Activated T-cell treated with anti-CD3 and anti-CD28 coated beads for 1 hour (primary cell): ENCODE results near the gene MRGPRD.

Experiments used
- DNase-seq: peaks from one replicate; pipeline ENCODE4 v3.0.0-alpha.2; 2020; ENCODE audit warnings: low read depth

Gene MRGPRD

DNA sequence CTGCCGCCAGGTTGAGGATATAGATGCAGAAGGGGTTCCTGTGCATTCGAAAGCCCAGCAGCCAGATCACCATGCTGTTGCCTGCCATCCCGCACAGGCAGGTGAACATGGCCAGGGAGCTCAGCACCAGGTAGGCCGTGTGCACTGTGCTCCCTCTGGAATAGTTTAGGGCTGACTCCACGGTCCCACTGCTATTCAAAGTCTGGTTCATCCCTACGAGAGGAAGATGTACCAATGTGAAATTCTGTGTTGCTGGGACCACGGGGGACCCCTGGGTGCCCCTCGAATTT lies at the start of gene MRGPRD:
Gene MRGPRD, minus strand, starts transcription at position 211 of the 290 bp plus-strand sequence. Its CDS starts 0 bp downstream, at position 211.
- no peak for DNase-seq

- no peak for DNase-seq
Observed at GRCh38 chr11:69030301-69030700, 49.5 kb upstream of the MRGPRD start.

DNA sequence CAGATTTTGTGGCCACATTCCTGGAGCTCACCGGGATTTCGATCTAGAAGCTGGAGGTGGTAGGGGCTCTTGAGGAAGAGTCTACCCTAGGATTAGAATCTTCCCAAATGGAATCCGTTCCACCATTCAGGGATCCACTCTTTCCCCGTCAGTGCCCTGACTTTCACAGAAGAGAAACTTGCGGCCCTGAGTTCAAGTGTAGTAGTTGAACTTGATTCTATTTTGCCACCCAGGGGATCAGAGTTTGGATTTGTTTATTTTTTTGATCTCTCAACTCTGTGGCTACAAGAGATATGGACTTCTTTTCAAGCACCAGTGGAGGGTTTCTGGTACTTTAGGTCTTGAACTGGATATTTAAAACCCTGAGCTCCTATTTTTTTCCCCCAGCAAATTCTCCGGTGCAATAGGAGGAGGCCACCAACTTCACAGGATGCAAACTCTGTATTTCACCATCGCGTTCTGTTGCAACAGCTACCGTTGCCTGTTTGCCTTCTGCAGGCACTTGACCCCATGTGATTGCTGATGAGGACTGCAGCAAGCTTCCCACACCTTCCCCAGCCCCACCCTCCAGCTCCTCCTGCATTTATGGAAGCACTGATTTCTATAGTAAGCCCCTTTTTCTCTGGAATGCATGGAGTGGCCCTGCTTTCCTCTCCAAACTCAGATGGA lies 47.1 kb upstream of the MRGPRD start:
- DNase-seq, result no peak

GRCh38 chr11:69024509-69024908 lies 43.7 kb upstream of the MRGPRD start:
- DNase-seq, result no peak

GRCh38 chr11:69022260-69022659 lies 41.5 kb upstream of the MRGPRD start:
- DNase-seq, result no peak

- no peak for DNase-seq
Observed at GRCh38 chr11:69018924-69019323, 38.1 kb upstream of the MRGPRD start.

DNA sequence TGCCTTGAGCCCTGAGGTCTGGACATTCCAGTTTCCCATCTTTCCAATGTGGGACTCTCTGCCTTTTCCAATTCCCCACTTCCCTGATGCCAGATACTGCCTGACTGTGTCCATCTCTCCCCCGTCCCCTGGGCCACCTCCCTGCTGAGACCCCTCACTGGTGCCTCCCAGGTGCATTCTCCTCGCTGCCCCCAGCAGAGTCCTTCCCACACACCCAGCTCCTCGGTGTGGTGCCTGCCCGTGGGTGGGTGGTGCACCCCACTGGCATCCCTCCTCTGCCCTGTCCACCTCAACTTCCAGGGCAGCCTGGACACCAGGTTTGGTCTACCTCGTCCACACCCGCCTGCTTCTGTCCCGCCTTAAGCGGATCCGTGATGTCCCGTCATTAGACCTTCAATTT lies 37.2 kb upstream of the MRGPRD start:
- DNase-seq, result no peak

DNA sequence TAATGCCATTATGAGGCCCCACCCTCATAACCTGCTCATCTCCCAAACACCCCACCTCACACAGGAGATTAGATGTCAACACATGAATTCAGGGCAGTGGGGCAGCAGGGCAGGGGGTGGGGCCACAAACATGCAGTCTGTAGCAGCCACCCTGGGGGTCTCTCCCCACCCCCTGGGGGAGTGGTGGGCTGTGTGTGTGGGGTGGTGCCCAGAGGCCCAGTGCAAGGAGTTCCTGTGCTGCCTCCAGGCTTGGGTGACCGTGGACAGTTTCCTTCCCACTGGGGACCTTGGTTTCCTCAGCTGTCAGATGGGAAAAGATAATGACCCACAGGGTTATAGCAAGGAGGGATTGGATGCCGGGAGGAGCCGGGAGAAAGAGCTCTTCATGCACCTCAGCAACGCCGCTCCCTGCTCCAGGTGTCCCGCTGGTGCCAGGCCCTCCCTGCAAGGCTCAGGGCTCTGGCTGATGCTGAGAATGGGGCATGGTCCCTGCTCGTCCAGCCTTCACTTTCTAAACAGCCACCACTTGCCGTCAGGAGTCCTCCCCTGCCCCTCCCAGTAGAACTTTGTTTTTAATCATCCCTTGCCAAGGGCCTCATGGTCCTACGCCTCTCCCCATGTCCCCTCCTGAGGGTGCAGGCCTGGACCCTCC lies 34.2 kb upstream of the MRGPRD start:
- no peak for DNase-seq

- DNase-seq, result no peak
Observed at GRCh38 chr11:69014084-69014851, 33.5 kb upstream of the MRGPRD start.

DNA sequence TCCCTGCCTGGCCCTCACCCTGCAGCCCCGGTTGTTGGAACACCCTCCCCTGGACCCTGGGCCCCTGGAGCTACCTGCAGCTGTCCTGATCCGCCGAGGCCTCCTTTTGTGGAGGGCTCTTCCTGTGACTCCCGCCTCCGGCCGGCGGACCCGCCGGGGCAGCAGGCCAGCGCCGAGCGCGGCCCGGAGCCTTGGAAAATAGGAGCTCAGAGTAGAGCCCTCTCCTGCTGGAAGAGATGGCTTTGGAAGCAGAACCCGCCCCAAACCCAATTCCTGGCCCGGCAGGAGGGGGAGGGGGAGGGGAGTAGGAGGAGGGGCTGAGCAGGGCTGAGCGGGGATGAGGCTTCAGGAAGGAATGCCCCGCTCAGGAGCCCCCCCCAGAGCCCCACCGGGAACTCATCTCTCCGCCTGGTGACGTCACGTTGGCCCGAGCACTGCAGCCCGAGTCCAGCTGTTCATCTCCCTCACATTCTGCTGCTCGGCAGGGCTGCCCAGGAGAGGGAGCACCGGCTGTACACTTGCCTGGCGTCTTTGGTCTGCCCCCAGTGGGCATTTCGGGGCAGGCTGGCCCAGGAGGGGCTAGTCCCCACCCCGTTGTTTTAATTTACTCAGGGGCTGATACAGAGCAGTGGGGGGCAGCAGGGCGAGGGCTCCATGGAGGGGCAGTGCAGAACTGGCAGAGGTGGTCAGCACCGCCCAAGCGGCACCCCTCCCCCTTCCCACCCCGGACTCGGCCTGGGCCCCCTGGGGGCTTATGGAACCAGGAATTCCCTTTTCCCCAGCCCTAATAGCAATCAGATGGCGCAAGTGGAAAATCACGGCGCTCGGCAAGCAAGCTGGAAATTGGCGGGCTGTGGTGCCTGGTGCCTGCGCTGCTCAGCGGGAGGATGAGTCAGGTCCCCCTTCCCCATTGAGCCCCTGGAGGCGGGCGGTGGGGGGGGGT lies 32.5 kb upstream of the MRGPRD start, which contains the start of gene MRGPRF:
Gene MRGPRF, minus strand, starts transcription at position 238 of the 943 bp plus-strand sequence. CDS start 3,345 bp downstream, outside the sequence.
- no peak for DNase-seq

- no peak for DNase-seq
Observed at GRCh38 chr11:69012092-69013008, 31.6 kb upstream of the MRGPRD start.

- DNase-seq, result no peak
Observed at GRCh38 chr11:69011624-69012091, 30.9 kb upstream of the MRGPRD start.

DNA sequence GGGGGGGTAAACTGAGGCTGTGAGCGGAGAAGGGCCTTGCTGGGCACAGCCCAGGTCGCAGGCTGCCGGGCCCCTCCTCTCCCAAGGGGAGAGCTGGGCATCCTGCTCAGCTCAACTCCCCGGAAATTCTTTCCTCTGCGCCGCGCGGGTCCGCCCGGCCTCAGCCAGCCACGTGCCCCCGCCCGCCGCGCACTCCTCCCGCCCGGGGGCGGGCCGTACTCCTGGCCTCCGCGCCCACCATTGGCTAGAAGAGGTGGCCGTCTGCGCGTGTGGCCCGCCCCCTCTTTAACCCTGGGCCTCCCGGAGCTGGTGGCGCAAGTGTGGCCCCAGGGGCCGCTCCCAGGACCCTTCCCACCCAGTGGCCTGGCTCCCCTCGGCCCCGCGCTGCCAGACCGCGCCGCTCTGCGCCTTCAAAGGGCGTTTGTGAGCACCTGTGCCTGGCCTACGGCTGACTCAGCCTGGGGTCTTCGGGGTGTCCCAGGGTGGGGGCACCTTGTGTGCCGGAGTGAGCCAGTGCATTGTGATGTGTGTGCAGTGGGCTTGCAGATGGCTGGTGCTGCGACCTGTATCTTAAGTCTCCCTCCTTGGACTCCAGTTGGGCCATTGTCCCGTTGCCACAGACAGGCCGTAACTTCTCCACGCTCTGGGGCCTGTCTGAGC lies 30.3 kb upstream of the MRGPRD start:
- DNase-seq, result peak; percentile 7

DNA sequence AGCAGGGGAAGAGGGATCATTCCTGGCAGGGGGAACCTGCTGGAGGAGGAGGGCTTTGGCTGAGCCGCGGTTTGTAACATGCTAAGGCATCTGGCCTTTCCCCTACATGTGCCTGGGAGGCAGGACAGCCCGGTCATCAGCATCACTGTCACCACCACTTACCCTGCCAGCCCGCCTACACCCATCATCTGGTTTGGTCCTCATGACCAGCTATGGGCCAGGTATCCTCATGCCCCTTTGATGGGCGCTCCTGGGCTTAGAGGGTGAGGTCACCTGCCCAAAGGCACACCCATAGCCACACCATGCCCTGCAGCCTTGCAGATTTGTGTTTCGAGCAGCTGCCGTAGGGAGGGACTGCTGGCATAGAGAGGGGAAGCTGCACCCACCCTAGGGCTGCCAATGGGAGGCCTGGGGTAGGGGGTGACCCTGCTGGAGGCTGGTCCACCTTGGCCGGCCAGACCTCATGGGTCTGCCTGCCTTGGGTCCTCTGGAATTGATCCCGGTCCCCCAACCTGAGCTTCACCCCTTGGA lies 29.6 kb upstream of the MRGPRD start:
- no peak for DNase-seq

DNA sequence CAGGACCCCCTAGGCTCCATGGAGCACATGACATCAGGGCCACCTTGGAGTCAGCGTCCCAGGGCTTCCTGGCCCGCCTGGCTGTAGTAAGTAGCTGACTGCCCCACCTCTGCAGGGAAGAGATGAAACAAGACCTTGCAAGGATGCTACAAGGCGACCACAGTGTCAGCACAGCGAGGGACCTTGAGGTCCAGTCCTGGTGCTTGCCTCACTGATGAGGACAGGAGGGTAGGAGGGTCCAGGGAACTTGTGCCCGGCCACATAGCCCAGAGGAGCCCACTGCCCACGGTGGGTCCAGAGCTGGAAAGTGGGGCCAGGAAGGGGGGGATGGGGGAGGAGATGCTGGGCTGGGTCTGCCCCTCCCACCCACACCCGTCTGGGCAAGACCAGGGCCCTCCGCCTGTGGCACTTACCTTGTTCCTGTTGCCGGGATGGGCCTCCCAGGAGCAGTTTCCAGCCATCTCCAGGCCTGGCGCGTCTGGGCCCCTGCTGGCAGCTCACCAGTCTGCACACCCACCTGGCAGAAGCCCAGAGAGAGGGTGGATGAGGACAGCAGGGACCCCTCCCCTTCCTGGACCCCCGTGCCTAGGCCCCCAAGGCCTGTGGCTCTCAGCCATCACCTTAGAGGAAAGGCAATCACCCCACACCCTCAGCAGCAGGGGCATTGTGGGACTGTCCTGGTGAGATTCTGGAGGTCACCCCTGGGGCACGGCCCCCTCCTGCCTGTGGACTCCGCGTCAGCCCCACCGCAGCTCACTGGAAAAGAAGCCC lies 28.8 kb upstream of the MRGPRD start:
- no peak for DNase-seq

- no peak for DNase-seq
Observed at GRCh38 chr11:69008737-69009440, 28.1 kb upstream of the MRGPRD start.

DNA sequence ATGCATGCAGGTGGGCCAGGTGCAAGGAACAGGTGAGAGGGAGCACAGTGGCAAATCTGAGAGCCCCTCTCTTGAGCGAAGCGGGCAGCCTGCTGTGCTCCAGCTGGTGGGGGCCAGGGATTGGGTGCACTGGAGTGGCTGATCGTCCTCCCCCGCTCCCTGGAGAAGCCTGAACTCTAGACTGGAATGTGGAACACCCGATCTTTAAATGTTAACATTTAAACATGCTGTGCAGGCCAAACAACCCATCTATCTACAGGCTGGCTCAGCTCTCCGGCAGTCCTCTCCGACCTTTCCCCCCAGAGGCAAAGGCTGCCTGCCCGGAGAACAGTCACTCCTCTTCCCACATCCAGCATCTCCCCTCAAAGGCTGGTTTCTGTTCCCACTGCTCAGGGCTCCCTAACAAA lies 27.2 kb upstream of the MRGPRD start:
- DNase-seq, result no peak

- DNase-seq, result no peak
Observed at GRCh38 chr11:69006816-69007215, 26.0 kb upstream of the MRGPRD start.
